ENCODE data around the gene PLEKHA7.
"Not testable (repeated sequence)": the region's sequence is repeated elsewhere in the genome, so short reads cannot be mapped to it uniquely, and the experiment has no call there.

PLEKHA7 gene

GRCh38 chr11:16977994-16978315 is 36.3 kb downstream of the PLEKHA7 start:
- DNase-seq (ENCODE audit: low spot score): no peak

DNA sequence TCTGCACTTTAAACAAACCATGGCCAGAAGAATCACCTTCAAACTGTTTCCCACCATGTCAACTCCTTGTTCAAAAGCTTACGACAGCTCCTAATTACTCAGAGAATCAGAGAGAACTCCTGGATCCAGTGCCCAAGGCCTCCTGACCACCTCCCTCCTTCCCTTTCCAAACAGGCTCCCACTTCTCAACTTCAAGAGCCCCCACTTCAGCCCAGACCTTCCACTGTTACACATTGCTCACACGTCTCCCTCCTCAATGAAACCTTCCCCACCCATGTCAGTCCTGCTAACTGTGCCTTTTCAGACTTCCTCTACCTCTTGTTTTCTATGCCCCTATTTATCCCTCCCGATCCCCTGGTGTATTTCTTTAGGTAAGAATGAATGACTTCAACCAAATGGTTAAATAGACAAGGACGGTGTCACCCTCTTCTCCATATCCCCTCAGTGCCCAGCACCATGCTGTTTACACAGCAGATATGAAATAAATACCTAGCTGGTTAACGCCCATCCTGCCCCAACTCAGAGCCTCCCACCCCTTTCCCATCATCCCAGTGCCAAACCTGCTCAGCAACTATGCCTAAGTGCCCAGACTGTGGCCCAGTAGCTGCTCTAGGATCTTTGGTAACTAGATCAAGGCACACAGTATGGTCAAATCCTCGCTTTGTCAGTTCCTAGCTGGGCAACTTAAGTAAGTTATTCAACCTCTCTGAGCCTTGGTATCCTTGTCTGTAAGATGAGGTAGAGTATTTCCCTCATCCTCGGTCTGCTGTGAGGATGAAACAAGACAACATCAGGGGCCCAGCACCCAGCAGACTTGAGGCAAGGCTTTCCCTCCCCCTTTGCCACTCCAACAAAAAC is 36.8 kb downstream of the PLEKHA7 start:
- no peak for DNase-seq (ENCODE audit: low spot score)

DNA sequence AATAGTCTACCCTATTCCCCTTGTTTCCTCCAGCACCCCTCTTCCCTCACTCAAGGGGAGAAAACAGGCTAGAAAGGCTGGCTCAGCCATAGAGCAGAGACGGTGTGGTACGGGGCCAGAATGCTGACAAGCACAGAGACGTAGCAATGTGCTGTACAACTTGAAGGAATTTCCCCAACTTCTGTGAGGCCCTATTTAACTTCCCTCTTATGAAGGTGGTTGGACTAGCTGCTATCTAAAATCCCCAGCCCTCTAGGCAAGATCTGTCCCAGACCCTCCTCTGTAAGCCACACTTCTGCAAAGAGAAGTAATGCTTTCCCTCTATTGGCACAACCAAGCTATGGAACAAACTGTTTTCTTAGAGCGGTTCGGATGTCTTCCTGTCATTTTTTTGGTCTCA is 37.8 kb downstream of the PLEKHA7 start:
- no peak for DNase-seq (ENCODE audit: low spot score)

DNA sequence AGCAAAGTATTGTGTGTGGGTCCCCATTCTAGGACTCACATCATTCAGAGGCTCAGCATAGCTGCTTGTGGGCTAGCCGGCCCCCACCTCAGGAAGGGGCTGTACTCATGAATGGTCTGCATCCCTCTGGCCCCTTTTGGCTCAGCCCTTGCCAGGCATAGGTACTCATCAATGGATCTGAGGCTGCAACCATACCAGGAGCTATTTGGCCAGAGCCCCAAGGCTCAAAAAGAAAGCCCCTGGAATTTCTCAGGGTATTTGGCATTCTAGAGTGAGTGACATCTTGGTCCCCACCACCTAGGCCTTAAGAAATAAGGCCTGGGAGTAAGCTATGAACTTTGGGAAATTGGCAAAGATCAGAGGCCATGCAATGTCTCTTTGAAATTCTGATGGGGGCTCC is 38.3 kb downstream of the PLEKHA7 start:
- no peak for DNase-seq (ENCODE audit: low spot score)

DNA sequence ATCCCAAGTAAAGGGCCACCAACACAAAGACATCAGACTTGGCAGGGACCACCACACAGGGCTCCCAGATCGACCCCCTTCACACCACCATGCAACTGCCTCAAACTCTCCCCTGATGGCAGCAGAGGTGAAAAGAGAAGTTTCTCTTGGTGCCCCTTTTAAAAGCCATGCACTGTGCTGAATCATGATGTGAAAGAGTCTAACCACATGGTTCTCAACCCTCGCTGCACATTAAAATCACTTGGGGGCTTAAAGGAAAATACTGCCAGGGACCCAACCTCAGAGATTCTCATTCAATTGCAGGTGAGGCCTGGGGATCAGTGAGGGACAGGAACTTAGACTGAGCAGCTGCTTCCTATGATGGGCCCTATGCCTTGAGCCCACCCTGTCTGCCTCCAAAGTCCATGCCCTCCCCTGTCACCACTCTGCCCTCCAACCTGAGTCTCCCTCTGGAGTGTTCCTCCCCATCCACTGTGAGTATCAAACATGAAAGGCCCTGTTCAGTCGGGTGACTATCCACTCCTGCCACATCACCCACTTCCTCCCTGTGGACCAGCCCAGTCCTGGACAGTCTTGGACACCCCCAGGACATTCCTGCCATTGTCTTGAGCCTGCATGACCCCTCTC is 40.8 kb downstream of the PLEKHA7 start:
- no peak for DNase-seq (ENCODE audit: low spot score)

- DNase-seq (ENCODE audit: low spot score): no peak
These were observed 44.9 kb downstream of the PLEKHA7 start for GRCh38 chr11:16969010-16969999.

DNA sequence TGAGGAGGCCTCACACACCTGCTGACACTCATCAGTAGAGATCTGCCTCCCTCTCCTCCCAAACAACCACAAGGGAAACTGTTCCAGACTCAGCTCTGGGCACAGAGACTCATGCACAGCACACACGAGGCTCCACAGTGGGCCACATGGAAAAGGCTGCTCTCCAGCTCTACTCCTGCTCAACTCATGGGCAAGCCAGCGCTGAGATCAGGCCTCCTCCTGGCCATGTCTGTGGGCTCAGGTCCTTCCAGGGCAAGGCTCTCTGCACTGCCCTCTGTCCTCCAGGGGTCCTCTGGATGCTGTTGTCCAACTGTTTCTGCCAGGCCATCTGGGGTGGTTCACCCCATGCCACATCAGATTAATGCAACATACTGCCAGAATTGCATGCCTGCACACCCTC is 46.0 kb downstream of the PLEKHA7 start:
- DNase-seq (ENCODE audit: low spot score): no peak

DNA sequence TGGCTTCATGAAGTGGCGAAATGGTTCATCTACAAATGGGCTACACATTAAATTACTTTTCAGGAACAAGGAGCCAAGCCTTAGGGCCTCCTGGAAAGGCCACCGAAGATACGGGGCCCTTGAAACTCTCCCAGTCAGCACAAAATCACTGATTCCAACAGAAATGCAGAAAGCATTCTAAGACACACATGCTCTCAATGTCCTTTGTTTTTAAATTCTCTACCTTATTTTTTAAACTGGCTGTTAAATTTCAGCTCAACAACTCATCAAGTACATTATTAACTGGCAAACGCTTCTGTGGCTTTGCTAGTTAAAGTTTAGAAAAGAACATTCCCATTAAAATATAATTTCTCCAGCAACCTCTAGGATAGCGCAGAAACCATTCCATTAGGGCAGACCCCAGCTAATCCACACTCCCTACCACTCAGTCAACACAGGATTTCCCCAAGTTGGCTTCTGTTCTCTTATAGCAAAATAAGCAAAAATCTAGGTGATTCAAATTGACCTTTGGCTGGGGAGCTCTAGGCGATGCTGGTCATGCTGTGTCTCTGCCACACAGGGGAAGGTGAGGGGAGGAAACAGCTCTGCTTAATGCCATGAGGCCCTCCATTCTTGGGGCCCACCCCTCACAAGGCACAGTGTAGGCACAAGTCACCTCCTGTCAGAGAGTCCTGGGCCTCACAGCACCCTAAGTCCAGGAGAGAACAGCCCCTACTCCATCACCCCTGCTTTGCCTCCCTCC is 47.1 kb downstream of the PLEKHA7 start:
- DNase-seq (ENCODE audit: low spot score): no peak

- DNase-seq (ENCODE audit: low spot score): no peak
These were observed 49.7 kb downstream of the PLEKHA7 start for GRCh38 chr11:16964501-16964900.

GRCh38 chr11:16963316-16963876 is 50.8 kb downstream of the PLEKHA7 start:
- DNase-seq (ENCODE audit: low spot score): no peak

DNA sequence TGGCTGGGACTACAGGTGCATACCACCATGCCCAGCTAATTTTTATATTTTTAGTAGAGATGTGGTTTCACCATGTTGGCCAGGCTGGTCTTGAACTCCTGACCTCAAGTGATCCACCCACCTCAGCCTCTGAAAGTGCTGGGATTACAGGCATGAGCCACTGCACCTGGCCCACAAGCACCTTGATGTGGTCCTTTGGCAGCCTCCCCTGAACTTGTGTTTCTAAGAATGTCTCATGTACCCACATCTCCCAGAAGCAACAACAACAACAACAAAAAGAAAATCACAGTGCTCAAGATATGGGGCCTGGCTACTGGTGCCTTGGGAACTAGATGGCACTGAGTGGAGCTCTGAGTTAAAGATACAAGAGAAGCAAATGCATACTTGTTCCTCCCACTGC is 51.6 kb downstream of the PLEKHA7 start:
- not testable (repeated sequence) for DNase-seq (ENCODE audit: low spot score)

DNA sequence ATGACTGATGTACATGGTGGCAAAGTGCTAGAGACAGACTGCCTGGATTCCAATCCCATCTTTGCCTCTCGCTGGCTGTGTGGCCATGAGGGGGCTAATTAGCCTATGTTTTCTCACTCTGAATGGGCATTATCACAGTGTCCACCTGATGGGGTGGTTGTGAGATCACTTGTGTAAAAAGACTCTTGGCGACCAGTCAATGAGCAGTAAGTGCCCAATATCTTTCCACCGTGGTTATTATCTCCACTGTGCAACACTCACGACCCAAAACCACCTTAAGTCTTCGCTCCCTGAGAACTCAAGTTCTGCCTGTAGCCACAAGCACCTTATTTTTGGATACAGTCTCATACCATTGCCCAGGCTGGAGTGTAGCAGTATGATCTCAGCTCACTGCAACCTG is 52.1 kb downstream of the PLEKHA7 start:
- DNase-seq (ENCODE audit: low spot score): no peak

GRCh38 chr11:16960250-16960649 is 54.0 kb downstream of the PLEKHA7 start:
- no peak for DNase-seq (ENCODE audit: low spot score)

DNA sequence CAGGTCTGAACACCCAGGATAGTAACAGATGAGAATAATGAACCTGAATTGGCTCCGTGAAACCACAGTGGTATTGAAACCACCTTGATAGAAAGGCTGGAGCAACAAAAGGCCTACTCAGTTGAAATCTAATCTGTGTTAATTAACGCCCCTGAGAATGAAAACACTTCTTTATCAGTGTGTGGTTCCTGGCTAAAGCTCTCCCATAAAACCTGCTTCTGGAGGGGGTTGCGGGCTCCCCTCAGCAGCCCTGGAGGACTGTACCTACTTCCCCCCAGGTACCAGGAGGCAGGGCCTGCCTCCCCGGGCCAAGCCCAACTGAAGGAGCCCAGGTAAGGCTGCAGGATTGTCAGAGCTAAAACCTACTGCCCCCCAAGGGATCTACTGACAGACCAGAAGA is 54.6 kb downstream of the PLEKHA7 start:
- DNase-seq (ENCODE audit: low spot score): no peak

DNA sequence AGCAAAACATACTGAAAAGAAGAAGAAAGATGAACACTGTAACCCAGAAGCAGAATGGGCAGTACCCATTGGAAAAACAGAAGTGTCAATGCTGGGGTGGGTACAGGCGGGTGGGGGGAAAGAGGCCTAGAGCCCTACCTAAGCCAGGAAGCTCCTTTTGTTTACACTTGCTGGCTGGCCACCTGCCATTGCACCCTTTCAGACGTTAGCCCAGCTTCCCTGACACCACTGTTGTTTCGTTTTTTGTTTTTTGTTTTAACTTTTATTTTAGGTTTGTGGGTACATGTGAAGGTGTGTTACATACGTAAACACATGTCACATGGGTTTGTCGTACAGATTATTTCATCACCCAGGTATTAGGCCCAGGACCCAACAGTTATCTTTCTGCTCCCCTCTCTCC is 55.4 kb downstream of the PLEKHA7 start:
- no peak for DNase-seq (ENCODE audit: low spot score)

GRCh38 chr11:16956538-16957153 is 57.6 kb downstream of the PLEKHA7 start:
- no peak for DNase-seq (ENCODE audit: low spot score)

DNA sequence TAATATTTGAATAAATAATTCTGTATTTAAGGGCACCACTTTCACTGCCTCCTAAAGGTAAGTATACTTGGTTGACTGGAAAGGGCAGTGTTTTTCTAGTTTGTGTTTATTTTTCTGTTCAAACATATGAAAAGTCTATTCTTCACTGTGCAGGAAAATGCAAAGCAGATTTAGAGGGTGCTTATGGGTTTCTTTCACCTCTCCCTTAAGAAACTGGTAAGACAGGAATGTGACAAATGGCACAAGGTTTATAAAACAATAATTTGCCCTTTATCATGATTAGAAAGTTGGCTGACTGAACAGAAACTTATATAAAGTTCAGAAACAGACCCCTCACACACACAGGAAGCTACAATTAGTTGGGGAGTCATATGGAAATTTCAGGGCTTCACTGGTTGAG is 60.6 kb downstream of the PLEKHA7 start:
- DNase-seq (ENCODE audit: low spot score): no peak

DNA sequence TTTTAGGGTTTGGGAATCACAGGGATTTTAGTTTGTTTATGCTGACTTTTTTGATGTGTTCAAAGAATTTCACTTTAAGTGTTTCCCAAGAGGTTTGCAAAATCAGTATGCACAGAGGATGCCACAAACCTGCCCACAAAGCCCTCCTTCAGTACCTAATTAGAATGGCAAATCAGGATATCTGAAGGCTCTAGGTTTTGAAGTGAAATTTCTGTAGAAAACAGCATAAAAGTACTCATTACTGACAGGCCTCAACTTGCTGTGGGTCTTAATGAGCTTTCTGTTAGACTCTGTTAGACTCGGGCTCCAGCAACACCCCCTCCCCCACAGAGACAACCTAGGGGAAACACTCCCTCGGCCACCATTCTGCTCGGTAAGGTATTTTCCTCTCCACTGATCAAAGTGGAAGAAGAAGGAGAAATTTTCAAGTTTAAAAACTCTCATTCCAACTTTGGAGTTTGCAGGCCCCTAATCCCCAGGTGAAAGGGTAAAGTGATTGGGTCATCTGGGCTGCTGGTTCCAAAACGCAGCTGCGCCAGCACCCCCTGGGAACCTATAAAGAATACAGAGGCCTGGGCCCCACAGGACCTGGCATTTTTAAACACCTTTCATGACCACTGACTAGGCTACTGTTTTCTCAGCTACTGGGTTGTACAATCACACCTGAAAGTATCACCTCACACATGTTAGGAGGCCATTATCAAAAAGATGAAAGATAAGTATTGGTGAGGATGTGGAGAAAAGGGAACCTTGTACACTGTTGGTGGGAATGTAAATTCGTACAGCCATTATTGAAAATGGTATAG is 67.5 kb downstream of the PLEKHA7 start:
- no peak for DNase-seq (ENCODE audit: low spot score)

GRCh38 chr11:16945671-16946469 is 68.3 kb downstream of the PLEKHA7 start:
- peak; percentile 32 for DNase-seq (ENCODE audit: low spot score)

Measured in HuH-7.5 (cell line).